Measurements from ENCODE around the gene PGC. TPM values are rescaled to one million over a fixed set of nuclear protein-coding genes. Genes with fewer than 3 reads are reported as not detected.

Gene PGC
- total and polyA plus RNA-seq, 4 donors: 19.2 to 1,394 (median 467) TPM

DNA sequence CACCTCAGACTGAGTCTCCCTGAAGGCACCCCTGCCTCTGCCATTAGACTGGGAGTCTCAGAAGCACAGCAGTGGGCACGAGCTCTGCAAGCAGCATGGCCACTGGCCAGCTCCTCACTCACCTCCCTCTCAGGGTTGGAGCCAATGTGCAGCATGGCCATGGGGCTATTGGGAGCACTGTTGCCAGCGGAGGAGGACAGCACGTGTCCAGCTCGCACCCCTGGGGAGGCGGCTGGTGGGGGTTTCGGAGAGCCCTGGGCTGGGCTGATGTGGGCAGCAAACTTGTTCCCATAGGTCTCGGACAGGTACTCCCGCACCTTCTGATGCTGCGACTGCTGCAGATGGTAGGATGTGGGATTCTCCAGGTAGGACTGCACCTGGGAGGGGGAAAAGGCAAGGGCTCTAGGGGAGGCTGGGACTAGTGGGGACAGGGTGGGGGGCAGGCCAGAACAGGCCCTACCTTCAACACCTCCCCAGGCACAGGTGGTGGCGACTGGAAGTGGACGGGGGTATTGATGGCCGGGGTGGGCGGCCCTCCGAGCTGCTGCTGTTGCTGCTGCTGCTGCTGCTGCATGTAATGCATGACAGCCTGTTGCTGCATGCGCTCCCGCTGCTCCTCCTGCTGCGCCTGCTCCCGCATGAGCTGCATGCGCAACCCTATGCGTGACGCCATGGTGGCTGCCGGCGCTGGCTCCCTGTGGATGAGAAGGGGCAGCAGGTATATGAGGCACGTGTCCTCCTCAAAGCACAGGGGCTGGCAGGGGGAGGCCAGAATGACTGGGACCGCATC, 56.5 kb downstream of the PGC start:
- Histone ChIP-seq H3K9ac (ENCODE audit: insufficient read depth in 1 of 2, low read length in 2 of 2) (no peak overlapping the region), H3K4me1 (ENCODE audit: control insufficient read depth in 5 of 5, insufficient read depth in 5 of 5, low read length in 5 of 5) (peaks cover 0 to 3% (median 0%) of the 10 kb centered on the region in 5 donors), H3K36me3 (ENCODE audit: control insufficient read depth in 4 of 4, insufficient read depth in 4 of 4, low read length in 4 of 4) (peaks cover 0 to 24% (median 4%) of the 10 kb centered on the region in 4 donors), H3K27me3 (ENCODE audit: control insufficient read depth in 3 of 3, insufficient read depth in 3 of 3, low read length in 2 of 3) (no peaks in the 10 kb centered on the region), H3K4me3 (no peak overlapping the region), H3K9me3 (ENCODE audit: control insufficient read depth in 4 of 4, insufficient read depth in 3 of 4, low read length in 3 of 4) (no peaks in the 10 kb centered on the region), H3K27ac (ENCODE audit: low read depth in 1 of 2, low read length in 1 of 2) (no peak overlapping the region)
- DNase-seq (no peak), ATAC-seq (ENCODE audit: insufficient read depth, low FRiP score) (no peak)
- TF ChIP-seq, protein P1, sequence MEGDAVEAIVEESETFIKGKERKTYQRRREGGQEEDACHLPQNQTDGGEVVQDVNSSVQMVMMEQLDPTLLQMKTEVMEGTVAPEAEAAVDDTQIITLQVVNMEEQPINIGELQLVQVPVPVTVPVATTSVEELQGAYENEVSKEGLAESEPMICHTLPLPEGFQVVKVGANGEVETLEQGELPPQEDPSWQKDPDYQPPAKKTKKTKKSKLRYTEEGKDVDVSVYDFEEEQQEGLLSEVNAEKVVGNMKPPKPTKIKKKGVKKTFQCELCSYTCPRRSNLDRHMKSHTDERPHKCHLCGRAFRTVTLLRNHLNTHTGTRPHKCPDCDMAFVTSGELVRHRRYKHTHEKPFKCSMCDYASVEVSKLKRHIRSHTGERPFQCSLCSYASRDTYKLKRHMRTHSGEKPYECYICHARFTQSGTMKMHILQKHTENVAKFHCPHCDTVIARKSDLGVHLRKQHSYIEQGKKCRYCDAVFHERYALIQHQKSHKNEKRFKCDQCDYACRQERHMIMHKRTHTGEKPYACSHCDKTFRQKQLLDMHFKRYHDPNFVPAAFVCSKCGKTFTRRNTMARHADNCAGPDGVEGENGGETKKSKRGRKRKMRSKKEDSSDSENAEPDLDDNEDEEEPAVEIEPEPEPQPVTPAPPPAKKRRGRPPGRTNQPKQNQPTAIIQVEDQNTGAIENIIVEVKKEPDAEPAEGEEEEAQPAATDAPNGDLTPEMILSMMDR (IDR thresholded peaks at IDR 0.05; ENCODE audit: control extremely low read depth, extremely low read depth): no peak
- 97 to 98% methylated on average over 24 to 25 of the region's 25 CpGs for WGBS, 2 donors

DNA sequence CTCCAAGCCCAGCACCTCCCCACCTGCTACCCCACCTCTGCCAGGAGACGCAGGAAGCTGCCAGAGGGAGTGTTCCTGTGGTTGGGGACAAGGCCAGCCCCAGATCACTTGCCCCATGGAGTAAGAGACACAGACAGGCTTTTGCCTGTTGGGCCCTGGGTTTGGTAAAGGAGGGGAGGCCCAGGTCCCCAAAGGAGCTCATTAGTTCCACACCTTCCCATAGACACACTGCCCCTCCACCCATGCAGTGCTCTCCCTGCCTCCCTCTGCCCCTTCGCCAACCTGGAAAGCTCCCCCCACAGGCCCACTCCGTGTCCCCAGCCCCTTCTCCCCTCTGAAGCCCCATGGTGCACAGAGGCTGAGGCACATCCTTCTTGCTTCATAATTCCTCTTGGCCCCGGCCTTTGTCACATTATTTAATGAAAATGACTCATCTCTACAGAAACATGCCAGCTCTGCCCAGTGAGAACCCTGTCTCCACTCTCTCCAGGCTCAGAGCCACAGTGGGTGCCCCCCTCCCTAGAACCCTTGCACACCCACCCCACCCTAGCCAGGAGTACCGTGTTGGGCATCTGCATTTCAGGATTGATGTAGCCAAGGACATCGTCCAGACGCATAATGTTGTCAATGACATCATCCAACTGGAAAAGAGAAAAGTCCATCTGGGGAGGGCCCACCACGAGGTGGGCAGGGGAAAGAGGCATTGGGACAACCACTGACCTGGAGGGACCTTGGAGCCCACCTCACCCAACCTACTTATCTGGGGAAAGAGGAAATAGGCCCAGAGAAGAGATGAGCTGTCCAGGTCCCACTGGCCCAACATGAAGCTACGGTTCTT, 57.8 kb downstream of the PGC start:
- 79 to 85% methylated on average over 9 of the region's 9 CpGs for WGBS, 2 donors
- Histone ChIP-seq H3K36me3 (ENCODE audit: control insufficient read depth in 4 of 4, insufficient read depth in 4 of 4, low read length in 4 of 4) (peaks cover 0 to 32% (median 5%) of the 10 kb centered on the region in 4 donors), H3K9ac (ENCODE audit: insufficient read depth in 1 of 2, low read length in 2 of 2) (no peak overlapping the region)

DNA sequence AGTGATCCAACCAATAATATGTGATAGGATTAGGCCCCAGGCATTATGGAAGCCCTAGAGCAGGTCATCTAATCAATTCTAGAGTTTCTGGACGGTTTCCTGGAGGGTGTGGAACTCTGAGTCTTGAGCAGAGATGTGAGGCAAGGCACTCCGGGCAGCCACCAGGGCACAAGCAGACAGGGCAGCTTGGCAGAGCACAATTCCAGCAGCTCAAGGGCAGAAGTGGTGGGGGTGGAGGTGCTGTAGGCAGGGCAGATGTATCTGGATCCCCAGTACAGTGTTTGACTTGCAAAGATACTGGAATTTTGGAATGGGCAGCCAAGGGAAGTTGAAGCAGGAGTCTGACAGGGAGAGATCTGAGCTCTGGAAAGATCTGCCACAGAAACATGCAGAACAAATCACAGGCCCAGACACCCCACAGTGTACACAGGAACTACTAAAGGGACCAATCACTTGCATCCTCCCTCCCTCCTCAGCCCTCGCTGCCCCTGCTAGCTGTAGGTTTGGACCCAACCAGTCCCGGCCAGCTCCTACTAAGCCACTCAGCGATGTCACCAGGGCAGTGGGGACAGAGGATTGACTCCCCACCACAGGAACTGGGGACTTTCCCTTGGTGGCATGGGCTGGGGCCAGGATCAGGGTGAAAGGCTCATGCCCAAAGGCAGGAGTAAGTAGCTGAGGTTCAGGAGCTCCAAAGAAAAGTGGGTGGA, 58.8 kb downstream of the PGC start:
- no peak overlapping the region for H3K27ac ChIP-seq (ENCODE audit: low read depth in 1 of 2, low read length in 1 of 2)
- no peak for ATAC-seq (ENCODE audit: insufficient read depth, low FRiP score)

More for the DNA sequence above, 57.8 kb downstream of the PGC start:
- H3K9me3 ChIP-seq (ENCODE audit: control insufficient read depth in 4 of 4, insufficient read depth in 3 of 4, low read length in 3 of 4): no peaks in the 10 kb centered on the region
- ATAC-seq (ENCODE audit: insufficient read depth, low FRiP score) (no peak), DNase-seq (no peak)
- TF ChIP-seq, protein P1 (IDR thresholded peaks at IDR 0.05; ENCODE audit: control extremely low read depth, extremely low read depth): no peak
- no peak overlapping the region for H3K4me3 ChIP-seq
- no peak overlapping the region for H3K27ac ChIP-seq (ENCODE audit: low read depth in 1 of 2, low read length in 1 of 2)
- H3K27me3 ChIP-seq (ENCODE audit: control insufficient read depth in 3 of 3, insufficient read depth in 3 of 3, low read length in 2 of 3): no peaks in the 10 kb centered on the region
- peaks cover 0 to 3% (median 0%) of the 10 kb centered on the region in 5 donors for H3K4me1 ChIP-seq (ENCODE audit: control insufficient read depth in 5 of 5, insufficient read depth in 5 of 5, low read length in 5 of 5)

More for the DNA sequence above, 58.8 kb downstream of the PGC start:
- Histone ChIP-seq H3K36me3 (ENCODE audit: control insufficient read depth in 4 of 4, insufficient read depth in 4 of 4, low read length in 4 of 4) (peaks cover 0 to 34% (median 5%) of the 10 kb centered on the region in 4 donors), H3K4me3 (no peak overlapping the region), H3K4me1 (ENCODE audit: control insufficient read depth in 5 of 5, insufficient read depth in 5 of 5, low read length in 5 of 5) (peaks cover 0 to 5% (median 0%) of the 10 kb centered on the region in 5 donors), H3K27me3 (ENCODE audit: control insufficient read depth in 3 of 3, insufficient read depth in 3 of 3, low read length in 2 of 3) (no peaks in the 10 kb centered on the region), H3K9me3 (ENCODE audit: control insufficient read depth in 4 of 4, insufficient read depth in 3 of 4, low read length in 3 of 4) (no peaks in the 10 kb centered on the region), H3K9ac (ENCODE audit: insufficient read depth in 1 of 2, low read length in 2 of 2) (no peak overlapping the region)
- peak in 2 of 3 donors; percentile 17 to 50 for DNase-seq
- WGBS, 2 donors: 85 to 86% methylated on average over 5 of the region's 5 CpGs
- TF ChIP-seq, protein P1 (IDR thresholded peaks at IDR 0.05; ENCODE audit: control extremely low read depth, extremely low read depth): no peak

Measured in lung (tissue), 12 donors.